Ascending aorta (tissue), 2 donors: Measurements from ENCODE around the gene IL1RAP. TPM values are rescaled to one million over a fixed set of nuclear protein-coding genes. Genes with fewer than 3 reads are reported as not detected.

Experiments used
- DNase-seq, 2 donors: peaks; one replicate each; pipeline ENCODE4 v3.0.0-alpha.2; 2019; ENCODE audit warnings: low spot score in 2 of 2
- H3K27ac ChIP-seq, 2 donors: fragments of 200-600 bp; sonication (generic); one replicate each; pipeline ENCODE4 v1.5.1; 2016 to 2017; ENCODE audit warnings: mild to moderate bottlenecking in 1 of 2
- H3K27me3 ChIP-seq: fragments of 200-600 bp; sonication (generic); one replicate; pipeline ENCODE4 v1.5.1; 2017
- H3K36me3 ChIP-seq, 2 donors: fragments of 200-600 bp; sonication (generic); one replicate each; pipeline ENCODE4 v1.5.1; 2016
- H3K4me1 ChIP-seq, 2 donors: fragments of 200-600 bp; sonication (generic); one replicate each; pipeline ENCODE4 v1.5.1; 2016 to 2017; ENCODE audit warnings: mild to moderate bottlenecking in 1 of 2
- H3K4me3 ChIP-seq, 2 donors: fragments of 200-600 bp; sonication (generic); one replicate each; pipeline ENCODE4 v1.5.1; 2016 to 2017; ENCODE audit warnings: mild to moderate bottlenecking in 1 of 2
- H3K9me3 ChIP-seq, 2 donors: fragments of 200-600 bp; sonication (generic); one replicate each; pipeline ENCODE4 v1.5.1; 2016
- intact Hi-C: fragments of 100-400 bp; cut with DNase I; formaldehyde crosslinking; loops from one replicate; pipeline ENCODE4 v1.15.1; 2023
- total RNA-seq: library from RNA; depleted of rRNA; stranded (reverse); fragments of >200 nt; gene quantifications from one replicate; pipeline ENCODE4 v1.1.0, GENCODE V29; 2016
- TF ChIP-seq, protein P1 (sequence below), 3 experiments: fragments of 200-600 bp in 2 of 3; fragments of 450-650 bp in 1 of 3; sonication (generic) in 2 of 3; IDR thresholded peaks; one replicate each; pipeline ENCODE4 v1.5.1; 2016 to 2019; ENCODE audit warnings: antibody characterized with exemption in 3 of 3, mild to moderate bottlenecking in 1 of 3, moderate library complexity in 1 of 3

The IL1RAP gene
- total RNA-seq, 1 donor from 2014 or later: 12.8 TPM

DNA sequence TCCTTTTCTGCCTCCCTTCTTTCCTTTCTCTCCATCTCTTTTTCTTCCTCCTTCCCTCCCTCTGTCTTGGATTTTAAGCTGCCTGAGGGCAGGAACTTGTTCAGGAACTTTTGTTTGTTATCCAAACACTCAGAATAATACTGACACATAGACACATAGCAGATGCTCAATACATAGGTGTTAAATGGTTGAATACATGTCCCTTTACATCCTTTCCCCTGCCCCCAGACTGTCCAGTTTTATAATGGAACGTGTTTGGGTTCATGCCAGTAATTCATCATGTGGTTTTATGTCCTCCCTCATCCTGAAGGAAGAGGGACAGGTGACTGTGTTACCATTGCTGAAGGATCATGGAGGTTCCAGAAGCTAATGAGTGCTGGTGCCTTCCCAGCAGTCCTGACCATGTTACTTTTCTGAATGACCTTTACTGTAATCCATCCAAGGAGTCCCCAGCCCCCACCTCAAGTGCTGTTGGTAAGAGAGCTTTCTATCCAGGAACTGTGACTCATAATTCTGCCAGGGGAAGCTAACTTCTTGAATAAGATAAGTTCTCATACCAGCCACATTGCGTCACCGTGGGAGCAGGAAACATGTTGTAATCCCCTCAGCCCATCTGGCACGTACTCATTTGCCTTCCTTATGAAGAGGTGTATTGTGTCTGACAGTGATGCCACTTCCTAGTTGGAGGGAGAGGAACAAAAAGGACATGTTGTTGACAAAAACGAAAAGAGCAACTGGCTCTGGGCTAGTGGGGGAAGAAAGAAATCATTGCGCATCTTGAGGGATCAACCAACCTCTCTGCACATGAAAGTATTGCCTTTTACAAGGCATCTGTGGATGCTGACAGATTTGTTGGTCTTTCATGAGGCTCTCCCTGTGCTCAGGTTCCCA lies 52.4 kb downstream of the IL1RAP start:
- peaks cover 0 to 2% of the 10 kb centered on the region in 2 donors for H3K4me1 ChIP-seq
- H3K4me3 ChIP-seq: no peak overlapping the region
- H3K27me3 ChIP-seq: no peaks in the 10 kb centered on the region
- intact Hi-C loops: loop anchor here (5.0 kb wide), 1 partner anchor 54 kb away; the partner anchor contains the start of gene IL1RAP
- DNase-seq: peak; percentile 81 to 94
- no peaks in the 10 kb centered on the region for H3K36me3 ChIP-seq
- H3K9me3 ChIP-seq: no peaks in the 10 kb centered on the region
- TF ChIP-seq, protein P1, sequence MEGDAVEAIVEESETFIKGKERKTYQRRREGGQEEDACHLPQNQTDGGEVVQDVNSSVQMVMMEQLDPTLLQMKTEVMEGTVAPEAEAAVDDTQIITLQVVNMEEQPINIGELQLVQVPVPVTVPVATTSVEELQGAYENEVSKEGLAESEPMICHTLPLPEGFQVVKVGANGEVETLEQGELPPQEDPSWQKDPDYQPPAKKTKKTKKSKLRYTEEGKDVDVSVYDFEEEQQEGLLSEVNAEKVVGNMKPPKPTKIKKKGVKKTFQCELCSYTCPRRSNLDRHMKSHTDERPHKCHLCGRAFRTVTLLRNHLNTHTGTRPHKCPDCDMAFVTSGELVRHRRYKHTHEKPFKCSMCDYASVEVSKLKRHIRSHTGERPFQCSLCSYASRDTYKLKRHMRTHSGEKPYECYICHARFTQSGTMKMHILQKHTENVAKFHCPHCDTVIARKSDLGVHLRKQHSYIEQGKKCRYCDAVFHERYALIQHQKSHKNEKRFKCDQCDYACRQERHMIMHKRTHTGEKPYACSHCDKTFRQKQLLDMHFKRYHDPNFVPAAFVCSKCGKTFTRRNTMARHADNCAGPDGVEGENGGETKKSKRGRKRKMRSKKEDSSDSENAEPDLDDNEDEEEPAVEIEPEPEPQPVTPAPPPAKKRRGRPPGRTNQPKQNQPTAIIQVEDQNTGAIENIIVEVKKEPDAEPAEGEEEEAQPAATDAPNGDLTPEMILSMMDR (IDR thresholded peaks at IDR 0.05): no peak
- peak overlapping the region in 1 of 2 donors; percentile 13 for H3K27ac ChIP-seq

DNA sequence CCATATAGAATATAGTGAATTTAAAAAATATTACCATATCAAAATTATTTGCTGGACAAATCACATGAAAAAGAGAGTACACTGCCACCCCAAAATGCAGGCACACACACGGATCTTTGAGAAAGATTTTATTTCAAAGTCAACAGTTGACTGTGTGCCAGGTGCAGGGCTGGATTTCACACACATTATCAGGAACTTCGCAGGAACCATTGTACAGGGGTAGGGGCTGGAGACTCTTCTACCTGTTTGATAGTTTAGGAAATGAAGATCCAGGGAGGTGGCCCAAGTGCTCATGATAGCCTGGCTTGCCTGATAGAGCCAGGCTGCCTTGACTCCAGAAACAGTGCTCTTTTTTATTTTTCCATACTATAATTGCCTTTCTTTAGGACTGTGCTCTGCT lies 54.2 kb downstream of the IL1RAP start:
- Histone ChIP-seq H3K36me3 (no peaks in the 10 kb centered on the region), H3K4me3 (no peak overlapping the region), H3K27ac (no peak overlapping the region), H3K4me1 (peaks cover 0 to 2% of the 10 kb centered on the region in 2 donors), H3K27me3 (no peaks in the 10 kb centered on the region), H3K9me3 (no peaks in the 10 kb centered on the region)
- intact Hi-C loops: loop anchor here (5.0 kb wide), 1 partner anchor 56 kb away; the partner anchor contains the start of gene IL1RAP
- TF ChIP-seq, protein P1 (IDR thresholded peaks at IDR 0.05): no peak
- DNase-seq: no peak

DNA sequence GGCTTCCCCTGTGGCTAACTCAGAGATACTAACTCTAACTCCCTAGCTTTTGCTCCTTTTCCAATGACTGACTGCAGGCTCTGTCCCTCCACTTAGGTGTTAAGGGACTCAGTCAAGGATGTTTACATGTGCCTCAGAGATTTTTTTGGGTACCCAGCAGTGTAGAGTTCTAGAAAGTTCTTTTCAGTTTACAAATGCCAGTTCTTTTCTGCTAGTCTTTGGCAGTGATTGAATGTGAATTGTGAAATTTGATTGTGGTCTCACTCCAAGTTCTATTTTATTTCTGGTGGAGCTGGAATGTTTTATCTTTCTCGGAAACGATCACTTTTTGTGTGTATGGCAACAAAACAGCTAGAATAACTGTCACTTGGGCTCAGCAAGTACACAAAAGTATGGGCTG lies 60.6 kb downstream of the IL1RAP start:
- no peaks in the 10 kb centered on the region for H3K36me3 ChIP-seq
- H3K9me3 ChIP-seq: no peaks in the 10 kb centered on the region
- no peak overlapping the region for H3K27ac ChIP-seq
- H3K4me1 ChIP-seq: no peaks in the 10 kb centered on the region
- no peaks in the 10 kb centered on the region for H3K27me3 ChIP-seq
- H3K4me3 ChIP-seq: no peak overlapping the region
- TF ChIP-seq, protein P1 (IDR thresholded peaks at IDR 0.05): no peak
- DNase-seq: no peak
- intact Hi-C loops: no loop called here

DNA sequence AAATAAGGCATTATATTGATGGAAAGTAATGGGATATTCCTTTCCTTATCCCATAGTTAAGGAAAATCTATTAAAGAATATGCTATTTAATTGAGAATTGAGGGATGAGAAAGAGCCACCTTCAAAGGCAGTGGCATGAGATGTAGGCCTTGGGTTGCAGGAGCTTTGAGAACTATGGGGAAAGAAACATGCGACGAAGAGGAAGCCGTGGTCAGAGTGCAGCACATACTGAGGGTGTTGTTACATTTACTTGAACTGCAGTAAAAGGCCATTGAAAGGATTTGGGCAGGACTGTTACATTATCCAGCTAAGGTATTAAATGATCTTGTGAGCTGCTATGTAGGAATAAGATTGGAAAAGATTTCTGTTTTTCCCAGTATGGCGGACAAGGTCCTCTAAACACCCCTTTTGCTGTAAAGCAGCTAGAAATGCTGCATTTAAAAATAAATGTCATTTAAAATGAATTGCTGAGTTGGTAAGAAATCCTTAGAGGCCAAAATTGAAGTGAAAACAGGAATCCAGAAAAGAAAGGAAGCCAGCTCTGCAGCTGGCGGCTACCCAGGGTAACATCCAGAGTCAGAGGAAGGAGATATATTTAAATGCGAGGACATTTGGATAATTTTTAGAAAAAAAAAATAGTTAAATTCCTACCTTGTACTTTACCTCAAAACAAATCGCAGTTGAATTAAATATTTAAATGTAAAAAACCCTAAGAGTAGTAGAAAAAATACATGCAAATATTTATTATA lies 61.7 kb downstream of the IL1RAP start:
- H3K9me3 ChIP-seq: no peaks in the 10 kb centered on the region
- DNase-seq: no peak
- H3K36me3 ChIP-seq: no peaks in the 10 kb centered on the region
- no peak overlapping the region for H3K27ac ChIP-seq
- no peaks in the 10 kb centered on the region for H3K4me1 ChIP-seq
- H3K4me3 ChIP-seq: no peak overlapping the region
- H3K27me3 ChIP-seq: no peaks in the 10 kb centered on the region
- TF ChIP-seq, protein P1 (IDR thresholded peaks at IDR 0.05): no peak
- intact Hi-C loops: no loop called here

DNA sequence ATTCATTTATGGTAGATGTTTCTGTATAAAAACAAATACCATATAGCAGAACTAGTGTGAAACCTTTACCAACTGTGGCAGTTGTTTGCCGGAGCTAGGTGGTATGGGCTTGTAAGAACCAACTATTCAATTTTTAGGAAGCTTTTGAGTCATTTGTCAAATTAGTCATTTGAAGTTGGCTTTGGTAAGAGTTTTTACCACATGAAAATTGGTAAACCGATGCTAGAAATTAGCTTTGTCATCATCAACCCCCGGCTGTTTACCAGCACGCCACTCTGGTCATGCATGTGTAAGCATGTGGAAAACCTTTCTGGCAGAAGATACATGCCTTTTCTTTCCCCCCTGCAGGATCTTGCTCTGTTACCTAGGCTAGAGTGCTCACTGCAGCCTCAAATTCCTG lies 63.3 kb downstream of the IL1RAP start:
- Histone ChIP-seq H3K4me1 (no peaks in the 10 kb centered on the region), H3K4me3 (no peak overlapping the region), H3K9me3 (no peaks in the 10 kb centered on the region), H3K27ac (no peak overlapping the region), H3K36me3 (no peaks in the 10 kb centered on the region), H3K27me3 (no peaks in the 10 kb centered on the region)
- intact Hi-C loops: no loop called here
- TF ChIP-seq, protein P1 (IDR thresholded peaks at IDR 0.05): no peak
- DNase-seq: no peak
